ENCODE results near the gene MYO1H. TPM values are rescaled to one million over a fixed set of nuclear protein-coding genes. Genes with fewer than 3 reads are reported as not detected.
"Not testable (repeated sequence)": the region's sequence is repeated elsewhere in the genome, so short reads cannot be mapped to it uniquely, and the experiment has no call there.

The MYO1H gene
- total RNA-seq, 4 donors from 2014 or later: not detected

DNA sequence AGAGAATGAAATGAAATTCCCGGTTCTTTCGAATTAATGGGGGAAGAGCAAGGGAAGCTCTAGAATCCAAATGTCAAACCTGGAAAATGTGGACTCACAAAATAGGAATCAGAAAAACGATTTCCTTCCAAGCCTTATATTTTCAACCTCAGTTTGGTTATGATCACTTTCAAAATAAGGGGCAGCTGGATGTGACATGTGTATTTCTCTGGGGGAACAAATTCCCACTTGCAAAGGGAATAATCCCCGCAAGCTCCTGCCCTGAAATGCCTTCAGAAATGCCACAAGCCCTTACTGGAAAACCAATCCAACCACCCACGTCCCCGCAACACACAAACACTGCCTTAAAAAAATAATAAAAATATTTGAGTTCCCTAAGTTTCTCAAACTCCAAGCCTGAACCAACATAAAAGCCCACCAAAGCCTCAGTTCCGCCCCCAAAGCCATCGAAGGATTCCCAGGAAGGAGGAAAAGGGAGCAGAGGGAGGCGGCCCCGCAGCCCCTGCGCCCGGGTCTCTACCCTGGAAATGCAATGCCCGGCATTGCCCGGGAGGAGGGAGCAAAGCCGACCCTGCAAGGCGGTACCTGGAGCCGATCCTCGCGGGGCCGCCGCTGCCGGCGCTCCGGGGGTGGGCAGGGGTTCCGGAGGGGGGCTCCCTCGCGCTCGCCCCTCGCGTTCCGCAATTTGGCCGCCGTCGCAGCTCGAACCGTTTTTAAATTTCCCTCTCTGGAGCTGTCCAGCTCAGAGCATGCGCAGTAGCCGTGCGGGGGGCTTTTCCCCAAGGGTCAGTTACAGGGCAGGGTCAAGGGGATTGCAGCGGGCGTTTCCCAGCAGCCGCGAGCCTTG lies 38.9 kb upstream of the MYO1H start, which contains the start of gene FOXN4:
Gene FOXN4, minus strand, starts transcription at position 751 of the 847 bp plus-strand sequence. CDS start 963 bp downstream, outside the sequence.
- peak within 1 kb of the TSS; percentile 39 to 54 (median 46) for H3K4me3 ChIP-seq
- intact Hi-C loops (cut with DNase I; ENCODE audit: low total_unique reads): no loop called here
- ATAC-seq (no peak), DNase-seq (no peak)
- no peaks in the 10 kb centered on the region for H3K36me3 ChIP-seq
- peaks cover 32 to 59% (median 33%) of the 10 kb centered on the region in 3 donors for H3K27me3 ChIP-seq
- H3K9me3 ChIP-seq: no peaks in the 10 kb centered on the region
- H3K4me1 ChIP-seq: peaks cover 8 to 10% of the 10 kb centered on the region in 2 donors
- TF ChIP-seq, protein P1, sequence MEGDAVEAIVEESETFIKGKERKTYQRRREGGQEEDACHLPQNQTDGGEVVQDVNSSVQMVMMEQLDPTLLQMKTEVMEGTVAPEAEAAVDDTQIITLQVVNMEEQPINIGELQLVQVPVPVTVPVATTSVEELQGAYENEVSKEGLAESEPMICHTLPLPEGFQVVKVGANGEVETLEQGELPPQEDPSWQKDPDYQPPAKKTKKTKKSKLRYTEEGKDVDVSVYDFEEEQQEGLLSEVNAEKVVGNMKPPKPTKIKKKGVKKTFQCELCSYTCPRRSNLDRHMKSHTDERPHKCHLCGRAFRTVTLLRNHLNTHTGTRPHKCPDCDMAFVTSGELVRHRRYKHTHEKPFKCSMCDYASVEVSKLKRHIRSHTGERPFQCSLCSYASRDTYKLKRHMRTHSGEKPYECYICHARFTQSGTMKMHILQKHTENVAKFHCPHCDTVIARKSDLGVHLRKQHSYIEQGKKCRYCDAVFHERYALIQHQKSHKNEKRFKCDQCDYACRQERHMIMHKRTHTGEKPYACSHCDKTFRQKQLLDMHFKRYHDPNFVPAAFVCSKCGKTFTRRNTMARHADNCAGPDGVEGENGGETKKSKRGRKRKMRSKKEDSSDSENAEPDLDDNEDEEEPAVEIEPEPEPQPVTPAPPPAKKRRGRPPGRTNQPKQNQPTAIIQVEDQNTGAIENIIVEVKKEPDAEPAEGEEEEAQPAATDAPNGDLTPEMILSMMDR (IDR thresholded peaks at IDR 0.05 in 4 of 5, conservative IDR thresholded peaks at IDR 0.05 in 1 of 5): no peak
- no peak for TF ChIP-seq POLR2A (IDR thresholded peaks at IDR 0.05)
- in situ Hi-C loops (cut with MboI; ENCODE audit: low sequenced_read_pairs in 4 of 4): no loop called here
- no peak within 1 kb of the TSS for H3K27ac ChIP-seq

DNA sequence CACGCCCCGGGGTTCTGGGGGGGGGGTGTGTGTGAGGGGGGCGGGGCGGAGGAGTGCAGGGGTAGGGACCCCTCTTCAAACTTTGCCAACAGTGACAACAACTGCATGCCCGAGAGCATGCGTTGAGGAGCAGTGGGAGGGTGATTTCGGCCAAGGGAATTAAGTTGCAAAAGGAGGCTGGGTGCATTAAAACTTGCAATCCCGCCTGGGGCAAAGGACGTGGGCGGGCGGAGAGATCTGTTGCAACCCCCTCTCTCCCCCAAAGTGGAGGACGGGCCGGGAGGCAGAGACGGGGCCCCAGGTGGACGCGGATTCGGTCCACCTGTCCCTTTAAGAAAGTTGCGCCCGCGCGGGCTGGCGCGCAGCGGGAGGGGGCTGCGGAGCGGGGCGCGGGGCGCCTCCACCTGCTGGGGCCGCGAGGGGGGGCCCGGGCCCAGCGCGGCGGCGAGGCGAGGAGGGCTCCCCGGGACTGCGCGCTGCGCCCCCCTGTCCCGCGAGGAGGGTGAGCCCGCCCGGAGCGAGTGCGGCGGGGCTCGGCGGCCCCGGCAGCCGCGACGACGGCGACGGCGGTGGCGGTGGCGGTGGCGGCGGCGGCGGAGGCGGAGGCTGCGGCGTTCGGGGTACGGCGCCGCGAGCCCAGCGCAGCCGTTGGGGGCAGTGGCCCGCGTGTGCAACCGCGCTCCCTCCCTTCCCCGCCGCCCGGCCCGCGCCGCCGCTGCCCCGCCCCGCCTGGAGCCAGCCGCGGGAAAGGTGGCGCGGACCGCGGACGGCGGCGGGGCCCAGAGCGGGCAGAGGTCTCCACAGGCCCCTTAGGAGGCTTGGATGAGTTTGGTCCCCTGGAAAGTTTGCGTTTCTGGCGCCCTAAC lies 38.1 kb upstream of the MYO1H start:
- intact Hi-C loops (cut with DNase I; ENCODE audit: low total_unique reads) (no loop called here), in situ Hi-C loops (cut with MboI; ENCODE audit: low sequenced_read_pairs in 4 of 4) (no loop called here)
- TF ChIP-seq, protein P1 (IDR thresholded peaks at IDR 0.05 in 4 of 5, conservative IDR thresholded peaks at IDR 0.05 in 1 of 5): no peak
- no peak for TF ChIP-seq POLR2A (IDR thresholded peaks at IDR 0.05)
- ATAC-seq (peak in 1 of 2 donors; percentile 29), DNase-seq (no peak)
- no peak overlapping the region for H3K27ac ChIP-seq
- peak overlapping the region; percentile 39 to 54 (median 46) for H3K4me3 ChIP-seq
- H3K4me1 ChIP-seq: peaks cover 8 to 10% of the 10 kb centered on the region in 2 donors
- no peaks in the 10 kb centered on the region for H3K36me3 ChIP-seq
- no peaks in the 10 kb centered on the region for H3K9me3 ChIP-seq
- peaks cover 32 to 57% (median 37%) of the 10 kb centered on the region in 3 donors for H3K27me3 ChIP-seq

DNA sequence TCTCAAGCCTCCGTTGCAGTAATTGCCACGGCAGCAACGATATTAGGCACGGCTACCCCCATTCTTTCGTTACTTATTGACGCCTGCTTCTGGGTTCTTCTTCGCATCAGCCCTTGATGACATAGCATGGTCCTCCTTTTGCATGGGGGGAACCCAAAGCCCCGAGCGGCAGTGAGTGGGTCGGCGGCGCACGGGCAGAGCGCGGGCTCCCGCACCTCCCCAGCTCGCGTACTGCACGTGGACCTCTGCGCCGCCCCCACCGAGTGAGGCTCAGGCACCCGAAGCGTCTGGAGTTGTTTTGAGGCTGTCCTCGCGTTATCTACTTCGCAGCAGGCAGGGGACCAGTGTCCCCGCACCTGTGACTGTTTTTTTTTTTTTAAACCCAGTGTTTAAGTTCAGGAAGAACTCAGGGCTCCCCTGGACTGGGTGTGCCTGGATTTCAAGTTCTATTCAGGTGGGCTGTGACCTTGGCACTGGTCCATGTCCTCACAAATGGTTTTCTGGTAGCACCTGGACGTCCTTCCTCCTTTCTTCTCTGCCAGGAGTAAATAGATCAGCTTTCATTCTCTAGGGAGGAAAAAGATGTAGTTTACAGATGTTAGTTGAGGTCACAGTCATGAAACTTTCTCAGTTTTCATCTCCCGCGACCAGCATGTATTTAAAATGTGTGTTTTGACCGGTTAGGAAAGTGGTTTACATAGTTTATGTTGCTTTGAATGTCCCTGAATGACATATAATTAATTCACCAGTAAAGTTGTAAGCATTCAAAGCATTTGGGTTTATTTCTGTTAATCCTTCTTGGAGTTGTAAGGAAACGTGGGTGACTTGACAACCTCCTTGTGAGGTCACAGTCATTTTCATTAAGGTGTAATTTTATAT lies 37.2 kb upstream of the MYO1H start:
- Histone ChIP-seq H3K27ac (no peak overlapping the region), H3K36me3 (no peaks in the 10 kb centered on the region), H3K9me3 (no peaks in the 10 kb centered on the region), H3K4me3 (peak overlapping the region; percentile 32 to 54 (median 44)), H3K27me3 (peaks cover 32 to 50% (median 38%) of the 10 kb centered on the region in 3 donors), H3K4me1 (peaks cover 8 to 10% of the 10 kb centered on the region in 2 donors)
- intact Hi-C loops (cut with DNase I; ENCODE audit: low total_unique reads) (no loop called here), in situ Hi-C loops (cut with MboI; ENCODE audit: low sequenced_read_pairs in 4 of 4) (no loop called here)
- TF ChIP-seq, protein P1 (IDR thresholded peaks at IDR 0.05 in 4 of 5, conservative IDR thresholded peaks at IDR 0.05 in 1 of 5): no peak
- TF ChIP-seq POLR2A (IDR thresholded peaks at IDR 0.05): no peak
- no peak for DNase-seq
- peak; percentile 19 to 22 for ATAC-seq

DNA sequence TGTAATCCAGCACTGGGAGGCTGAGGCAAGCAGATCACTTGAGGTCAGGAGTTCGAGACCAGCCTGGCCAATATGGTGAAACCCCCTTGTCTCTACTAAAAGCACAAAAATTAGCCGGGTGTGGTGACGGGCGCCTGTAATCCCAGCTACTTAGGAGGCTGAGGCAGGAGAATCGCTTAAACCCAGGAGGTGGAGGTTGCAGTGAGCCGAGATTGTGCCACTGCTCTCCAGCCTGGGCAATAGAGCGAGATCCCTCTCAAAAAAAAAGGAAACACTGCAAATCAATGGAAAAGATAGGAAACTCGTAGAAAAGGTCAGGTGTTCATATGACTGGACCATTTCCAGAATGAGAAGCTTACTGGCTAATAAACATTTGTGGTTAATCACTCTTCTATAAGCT lies 26.4 kb upstream of the MYO1H start:
- H3K9me3 ChIP-seq; H3K27ac ChIP-seq; intact Hi-C loops (cut with DNase I; ENCODE audit: low total_unique reads): not testable (repeated sequence)

More for the DNA sequence above, 26.4 kb upstream of the MYO1H start:
- in situ Hi-C loops (cut with MboI; ENCODE audit: low sequenced_read_pairs in 4 of 4); ATAC-seq; H3K4me1 ChIP-seq; H3K27me3 ChIP-seq; H3K4me3 ChIP-seq; H3K36me3 ChIP-seq; DNase-seq: not testable (repeated sequence)

All from gastrocnemius medialis (tissue), 4 donors.